ENCODE results near the gene SERPIND1. TPM values are rescaled to one million over a fixed set of nuclear protein-coding genes. Genes with fewer than 3 reads are reported as not detected.

SERPIND1 gene
- polyA plus RNA-seq, 3 donors: not detected

DNA sequence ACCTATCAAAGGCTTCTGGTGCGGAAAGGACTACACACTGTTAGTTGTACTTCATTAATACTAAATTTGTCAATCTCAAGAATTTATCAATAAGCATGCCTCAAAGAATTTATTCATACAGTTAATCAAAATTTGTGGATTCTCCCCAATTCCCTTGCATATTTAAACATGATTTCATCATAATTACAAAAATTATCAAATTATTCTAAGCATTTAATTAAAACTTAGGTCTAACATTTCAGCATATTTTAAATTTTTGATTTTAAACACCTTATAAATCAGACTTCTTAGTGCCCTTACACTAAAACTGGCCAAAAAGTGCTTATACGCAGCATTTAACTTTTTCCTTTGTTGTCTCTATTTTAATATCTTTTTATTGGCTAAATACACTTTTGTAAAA is 13.8 kb upstream of the SERPIND1 start:
- TF ChIP-seq, protein P1, sequence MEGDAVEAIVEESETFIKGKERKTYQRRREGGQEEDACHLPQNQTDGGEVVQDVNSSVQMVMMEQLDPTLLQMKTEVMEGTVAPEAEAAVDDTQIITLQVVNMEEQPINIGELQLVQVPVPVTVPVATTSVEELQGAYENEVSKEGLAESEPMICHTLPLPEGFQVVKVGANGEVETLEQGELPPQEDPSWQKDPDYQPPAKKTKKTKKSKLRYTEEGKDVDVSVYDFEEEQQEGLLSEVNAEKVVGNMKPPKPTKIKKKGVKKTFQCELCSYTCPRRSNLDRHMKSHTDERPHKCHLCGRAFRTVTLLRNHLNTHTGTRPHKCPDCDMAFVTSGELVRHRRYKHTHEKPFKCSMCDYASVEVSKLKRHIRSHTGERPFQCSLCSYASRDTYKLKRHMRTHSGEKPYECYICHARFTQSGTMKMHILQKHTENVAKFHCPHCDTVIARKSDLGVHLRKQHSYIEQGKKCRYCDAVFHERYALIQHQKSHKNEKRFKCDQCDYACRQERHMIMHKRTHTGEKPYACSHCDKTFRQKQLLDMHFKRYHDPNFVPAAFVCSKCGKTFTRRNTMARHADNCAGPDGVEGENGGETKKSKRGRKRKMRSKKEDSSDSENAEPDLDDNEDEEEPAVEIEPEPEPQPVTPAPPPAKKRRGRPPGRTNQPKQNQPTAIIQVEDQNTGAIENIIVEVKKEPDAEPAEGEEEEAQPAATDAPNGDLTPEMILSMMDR (IDR thresholded peaks at IDR 0.05): no peak
- no peak overlapping the region for H2AFZ ChIP-seq (ENCODE audit: insufficient read depth, low read depth, low read length, poor library complexity, severe bottlenecking)
- H3K9me3 ChIP-seq (replicated peaks in 1 of 2; ENCODE audit: control insufficient read depth in 1 of 2, insufficient read depth in 1 of 2, low read length in 2 of 2): no peaks in the 10 kb centered on the region
- no peak overlapping the region for H3K4me3 ChIP-seq (replicated peaks in 1 of 3; ENCODE audit: low read depth in 2 of 3, low read length in 3 of 3)
- no peak overlapping the region for H3K27ac ChIP-seq (ENCODE audit: low read depth in 1 of 2, low read length in 2 of 2)
- intact Hi-C loops (cut with micrococcal nuclease): no loop called here
- H4K20me1 ChIP-seq (ENCODE audit: insufficient read depth, low read length): no peaks in the 10 kb centered on the region
- no peak overlapping the region for H3K9ac ChIP-seq (ENCODE audit: insufficient read depth, low read length, poor library complexity, severe bottlenecking)
- H3K27me3 Mint-ChIP-seq (ENCODE audit: low read depth in 3 of 3): peaks cover 0 to 1% (median 0%) of the 10 kb centered on the region in 3 donors
- H3K36me3 ChIP-seq (replicated peaks in 1 of 2; ENCODE audit: control insufficient read depth in 1 of 2, insufficient read depth in 2 of 2, low read length in 2 of 2): peaks cover 54 to 86% of the 10 kb centered on the region in 2 donors
- H3K9me3 Mint-ChIP-seq: no peaks in the 10 kb centered on the region
- no CpG with 5 or more reads among the region's 2 CpGs for WGBS (ENCODE audit: insufficient coverage)
- no peaks in the 10 kb centered on the region for H3K4me1 Mint-ChIP-seq
- H3K27ac Mint-ChIP-seq: no peak overlapping the region
- H3K4me3 Mint-ChIP-seq: no peak overlapping the region
- H3K4me1 ChIP-seq (ENCODE audit: control insufficient read depth in 1 of 2, insufficient read depth in 2 of 2, low read length in 2 of 2): no peaks in the 10 kb centered on the region
- H3K79me2 ChIP-seq (ENCODE audit: insufficient read depth, low read length): no peaks in the 10 kb centered on the region
- DNase-seq: no peak
- peaks cover 67 to 94% of the 10 kb centered on the region in 2 donors for H3K36me3 Mint-ChIP-seq
- H3K27me3 ChIP-seq (ENCODE audit: control insufficient read depth in 2 of 2, insufficient read depth in 2 of 2, low read length in 2 of 2): no peaks in the 10 kb centered on the region
- H3K4me2 ChIP-seq (replicated peaks; ENCODE audit: extremely low read depth, low read length, poor library complexity, severe bottlenecking): no peak overlapping the region

DNA sequence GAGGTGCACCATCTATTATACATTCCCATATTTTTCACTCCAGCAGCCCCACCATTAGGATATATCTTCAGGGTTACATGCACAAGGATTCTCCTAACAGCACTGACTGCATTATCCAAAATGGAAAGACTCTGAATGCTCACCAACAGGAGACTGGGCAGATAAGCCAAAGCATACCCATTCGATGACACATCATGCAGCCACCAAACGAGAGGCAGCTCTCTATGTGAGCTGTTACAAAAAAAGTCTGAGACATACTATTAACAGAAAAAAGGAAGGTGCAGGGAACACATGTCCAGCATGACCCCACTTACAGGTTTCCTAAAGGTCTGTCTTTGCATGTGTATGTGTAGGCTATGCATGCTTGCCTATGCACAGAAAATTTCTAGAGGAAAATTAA is 12.4 kb upstream of the SERPIND1 start:
- no peaks in the 10 kb centered on the region for H3K27me3 ChIP-seq (ENCODE audit: control insufficient read depth in 2 of 2, insufficient read depth in 2 of 2, low read length in 2 of 2)
- H4K20me1 ChIP-seq (ENCODE audit: insufficient read depth, low read length): no peaks in the 10 kb centered on the region
- intact Hi-C loops (cut with micrococcal nuclease): no loop called here
- no peak overlapping the region for H3K27ac ChIP-seq (ENCODE audit: low read depth in 1 of 2, low read length in 2 of 2)
- no peaks in the 10 kb centered on the region for H3K79me2 ChIP-seq (ENCODE audit: insufficient read depth, low read length)
- TF ChIP-seq, protein P1 (IDR thresholded peaks at IDR 0.05): no peak
- no peak overlapping the region for H3K4me3 ChIP-seq (replicated peaks in 1 of 3; ENCODE audit: low read depth in 2 of 3, low read length in 3 of 3)
- H3K9ac ChIP-seq (ENCODE audit: insufficient read depth, low read length, poor library complexity, severe bottlenecking): no peak overlapping the region
- H3K36me3 Mint-ChIP-seq: peaks cover 75 to 93% of the 10 kb centered on the region in 2 donors
- peak overlapping the region in 3 of 7 donors; percentile 25 to 51 (median 46) for H3K27ac Mint-ChIP-seq
- 100% methylated on average over 1 of the region's 2 CpGs for WGBS (ENCODE audit: insufficient coverage)
- no peak overlapping the region for H3K4me2 ChIP-seq (replicated peaks; ENCODE audit: extremely low read depth, low read length, poor library complexity, severe bottlenecking)
- DNase-seq: no peak
- no peaks in the 10 kb centered on the region for H3K9me3 ChIP-seq (replicated peaks in 1 of 2; ENCODE audit: control insufficient read depth in 1 of 2, insufficient read depth in 1 of 2, low read length in 2 of 2)
- no peak overlapping the region for H2AFZ ChIP-seq (ENCODE audit: insufficient read depth, low read depth, low read length, poor library complexity, severe bottlenecking)
- peaks cover 63 to 90% of the 10 kb centered on the region in 2 donors for H3K36me3 ChIP-seq (replicated peaks in 1 of 2; ENCODE audit: control insufficient read depth in 1 of 2, insufficient read depth in 2 of 2, low read length in 2 of 2)
- H3K4me1 Mint-ChIP-seq: no peaks in the 10 kb centered on the region
- H3K27me3 Mint-ChIP-seq (ENCODE audit: low read depth in 3 of 3): peaks cover 0 to 1% (median 0%) of the 10 kb centered on the region in 3 donors
- H3K4me3 Mint-ChIP-seq: no peak overlapping the region
- H3K9me3 Mint-ChIP-seq: no peaks in the 10 kb centered on the region
- no peaks in the 10 kb centered on the region for H3K4me1 ChIP-seq (ENCODE audit: control insufficient read depth in 1 of 2, insufficient read depth in 2 of 2, low read length in 2 of 2)

Measured in CD14-positive monocyte (primary cell).